Pancreas (tissue), 10 donors: ENCODE results near the gene BCAR3. TPM values are rescaled to one million over a fixed set of nuclear protein-coding genes. Genes with fewer than 3 reads are reported as not detected.
A peak's percentile ranks its signal among the peaks of the same experiment; 100 is the strongest.

Experiments used
- ATAC-seq, 4 donors: fragments of 200-7000 bp; cut with Tn5 transposase; one replicate each; pipeline versions ENCODE4 v1.8.0 to v1.9.1; 2020; ENCODE audit warnings: mild to moderate bottlenecking in 4 of 4, moderate library complexity in 4 of 4
- DNase-seq, 6 donors: peaks; one replicate each; pipeline ENCODE4 v3.0.0-alpha.2; 2020
- FAIRE-seq: peaks from 2 replicates; lab custom pipeline; 2012; peaks lifted over from hg19 to GRCh38; lab: Jason Lieb, UNC
- H3K27ac ChIP-seq, 4 donors: fragments of 200-600 bp; sonication (generic); 1 replicate in 3 of 4; 2 replicates in 1 of 4; pipeline versions ENCODE4 v1.5.0 to v1.8.0; 2020
- H3K27me3 ChIP-seq, 4 donors: fragments of 200-600 bp; one replicate each; pipeline ENCODE4 v1.8.0; 2021
- H3K36me3 ChIP-seq, 3 donors: fragments of 200-600 bp; sonication (generic) in 1 of 3; one replicate each; pipeline versions ENCODE4 v1.5.0 to v1.8.0; 2020 to 2021
- H3K4me1 ChIP-seq, 3 donors: fragments of 200-600 bp; one replicate each; pipeline ENCODE4 v1.8.0; 2021
- H3K4me3 ChIP-seq, 4 donors: fragments of 200-600 bp; sonication (generic) in 2 of 4; one replicate each; pipeline versions ENCODE4 v1.5.0 to v1.8.0; 2020 to 2021
- H3K9me3 ChIP-seq, 4 donors: fragments of 200-600 bp; one replicate each; pipeline ENCODE4 v1.8.0; 2021
- WGBS, 2 donors: extraction: QIAGEN DNeasy Blood & Tissue Kit; methylation state at CpG; one replicate each; pipeline ENCODE4 v1.1.7; 2013; 5-methylcytosine and 5-hydroxymethylcytosine counted together
- intact Hi-C, 3 donors: fragments of 100-400 bp; cut with DNase I; formaldehyde crosslinking; loops; one replicate each; pipeline versions ENCODE4 v1.11.1 to v1.14.2; 2022
- polyA plus RNA-seq, 2 donors: library from polyadenylated mRNA; stranded (reverse); fragments of 200-250 nt; gene quantifications; one replicate each; pipeline ENCODE4 v1.2.3, GENCODE V29; 2013
- total RNA-seq, 6 donors: library from RNA; stranded (reverse); fragmentation: NEBNext Ultra II Directional in 4 of 6; extraction: Animal tissue kit (Norgen Biotek cat#: 25700) in 4 of 6; gene quantifications; one replicate each; pipeline versions ENCODE4 v1.2.1 to v1.2.4, GENCODE V29; 2021 to 2023
- TF ChIP-seq, protein P1 (sequence below), 4 donors: fragments of 200-600 bp; sonication (generic) in 3 of 4; IDR thresholded peaks; one replicate each; pipeline versions ENCODE4 v1.5.0 to v1.8.0; 2021; ENCODE audit warnings: antibody characterized with exemption in 4 of 4
- donor health status: healthy with polysubstance abuse.
- donor health status: DM: no; HTN: no; CAD: no; lungs with moderate emphysema.
- donor health status: DM: no; HTN: no; CAD: no.
- donor health status: control.
- donor health status: control.
- donor health status: Bipolar disorder and iron deficiency.
- donor health status: DM: yes; HTN: yes; CAD: no.
- donor health status: DM: no; HTN: no; CAD: no.
- donor health status: DM: no; HTN: no; CAD: no.
- donor health status: DM: yes; HTN: yes; CAD: no.

The BCAR3 gene
- total and polyA plus RNA-seq, 8 donors, result 2.4 to 8.2 (median 4.9) TPM

DNA sequence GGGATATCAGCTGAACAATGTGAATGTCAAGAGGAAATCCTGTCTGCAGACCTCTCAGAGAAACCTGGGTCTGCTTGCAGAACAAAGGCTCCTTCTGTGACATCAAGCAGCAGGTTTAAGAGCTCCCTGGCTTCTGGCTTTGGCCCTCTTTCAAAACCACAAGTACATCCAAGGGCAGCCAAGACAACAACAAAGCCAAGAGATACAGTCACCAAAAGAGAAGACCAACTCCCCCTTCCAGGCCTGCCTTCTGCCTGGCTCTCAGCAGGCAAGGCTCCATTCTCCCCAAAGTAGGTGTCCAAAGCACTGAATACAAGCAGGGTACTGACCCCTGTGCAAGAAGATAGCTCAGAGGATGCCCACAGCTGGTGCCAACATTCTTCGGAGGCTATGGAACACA, 11.5 kb downstream of the BCAR3 start:
- FAIRE-seq (no peak), DNase-seq (no peak), ATAC-seq (peak in 3 of 4 donors; percentile 25 to 38 (median 28))
- no peak overlapping the region for H3K4me3 ChIP-seq
- WGBS, 2 donors, result 87 to 95% methylated on average over 1 of the region's 1 CpG
- no peaks in the 10 kb centered on the region for H3K27me3 ChIP-seq
- no peaks in the 10 kb centered on the region for H3K9me3 ChIP-seq
- intact Hi-C loops, result no loop called here
- TF ChIP-seq, protein P1, sequence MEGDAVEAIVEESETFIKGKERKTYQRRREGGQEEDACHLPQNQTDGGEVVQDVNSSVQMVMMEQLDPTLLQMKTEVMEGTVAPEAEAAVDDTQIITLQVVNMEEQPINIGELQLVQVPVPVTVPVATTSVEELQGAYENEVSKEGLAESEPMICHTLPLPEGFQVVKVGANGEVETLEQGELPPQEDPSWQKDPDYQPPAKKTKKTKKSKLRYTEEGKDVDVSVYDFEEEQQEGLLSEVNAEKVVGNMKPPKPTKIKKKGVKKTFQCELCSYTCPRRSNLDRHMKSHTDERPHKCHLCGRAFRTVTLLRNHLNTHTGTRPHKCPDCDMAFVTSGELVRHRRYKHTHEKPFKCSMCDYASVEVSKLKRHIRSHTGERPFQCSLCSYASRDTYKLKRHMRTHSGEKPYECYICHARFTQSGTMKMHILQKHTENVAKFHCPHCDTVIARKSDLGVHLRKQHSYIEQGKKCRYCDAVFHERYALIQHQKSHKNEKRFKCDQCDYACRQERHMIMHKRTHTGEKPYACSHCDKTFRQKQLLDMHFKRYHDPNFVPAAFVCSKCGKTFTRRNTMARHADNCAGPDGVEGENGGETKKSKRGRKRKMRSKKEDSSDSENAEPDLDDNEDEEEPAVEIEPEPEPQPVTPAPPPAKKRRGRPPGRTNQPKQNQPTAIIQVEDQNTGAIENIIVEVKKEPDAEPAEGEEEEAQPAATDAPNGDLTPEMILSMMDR (IDR thresholded peaks at IDR 0.05), result no peak
- no peaks in the 10 kb centered on the region for H3K36me3 ChIP-seq
- H3K4me1 ChIP-seq, result peaks cover 8 to 9% (median 9%) of the 10 kb centered on the region in 3 donors
- no peak overlapping the region for H3K27ac ChIP-seq

GRCh38 chr1:93669369-93669768, 12.3 kb downstream of the BCAR3 start:
- H3K27ac ChIP-seq, result no peak overlapping the region
- FAIRE-seq, result no peak
- no peak for DNase-seq
- TF ChIP-seq, protein P1 (IDR thresholded peaks at IDR 0.05), result no peak
- no peaks in the 10 kb centered on the region for H3K36me3 ChIP-seq
- ATAC-seq, result no peak
- WGBS, 2 donors, result 85 to 91% methylated on average over 4 of the region's 4 CpGs
- H3K4me1 ChIP-seq, result peaks cover 8 to 9% (median 9%) of the 10 kb centered on the region in 3 donors
- H3K27me3 ChIP-seq, result no peaks in the 10 kb centered on the region
- intact Hi-C loops, result no loop called here
- H3K9me3 ChIP-seq, result no peaks in the 10 kb centered on the region
- H3K4me3 ChIP-seq, result no peak overlapping the region

DNA sequence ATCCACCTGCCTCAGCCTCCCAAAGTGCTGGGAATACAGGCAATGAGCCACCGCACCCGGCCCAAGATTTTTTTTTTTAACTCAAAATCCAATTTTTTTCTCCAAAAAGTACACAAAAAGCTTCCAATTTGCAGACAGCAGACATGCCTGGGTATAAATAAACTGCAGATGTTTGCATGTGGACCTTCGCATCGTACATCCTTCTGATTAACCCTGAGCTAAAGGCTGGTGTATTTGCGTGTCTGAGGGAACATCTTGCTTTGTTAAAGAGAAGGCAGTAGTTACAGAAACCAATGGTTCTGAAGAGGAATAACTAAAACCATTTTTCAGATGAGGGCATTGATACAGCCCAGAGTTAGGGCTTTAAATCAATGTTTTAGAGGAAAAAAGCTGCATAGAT, 12.7 kb downstream of the BCAR3 start:
- DNase-seq, result no peak
- 91 to 93% methylated on average over 5 of the region's 5 CpGs for WGBS, 2 donors
- no peak for FAIRE-seq
- no peaks in the 10 kb centered on the region for H3K9me3 ChIP-seq
- intact Hi-C loops, result no loop called here
- no peak for ATAC-seq
- H3K4me3 ChIP-seq, result no peak overlapping the region
- H3K36me3 ChIP-seq, result no peaks in the 10 kb centered on the region
- no peaks in the 10 kb centered on the region for H3K27me3 ChIP-seq
- no peak overlapping the region for H3K27ac ChIP-seq
- TF ChIP-seq, protein P1 (IDR thresholded peaks at IDR 0.05), result no peak
- H3K4me1 ChIP-seq, result peaks cover 8 to 9% (median 9%) of the 10 kb centered on the region in 3 donors

- FAIRE-seq, result no peak
- no peak overlapping the region for H3K27ac ChIP-seq
Observed at GRCh38 chr1:93668121-93668520, 13.5 kb downstream of the BCAR3 start.

GRCh38 chr1:93667642-93668041, 14.0 kb downstream of the BCAR3 start:
- DNase-seq (no peak), FAIRE-seq (no peak)
- WGBS, 2 donors, result 89 to 93% methylated on average over 4 of the region's 4 CpGs

More at GRCh38 chr1:93668121-93668520, 13.5 kb downstream of the BCAR3 start:
- Histone ChIP-seq H3K36me3 (no peaks in the 10 kb centered on the region), H3K27me3 (no peaks in the 10 kb centered on the region), H3K4me1 (peaks cover 7 to 9% (median 8%) of the 10 kb centered on the region in 3 donors), H3K9me3 (no peaks in the 10 kb centered on the region), H3K4me3 (no peak overlapping the region)
- intact Hi-C loops, result no loop called here
- TF ChIP-seq, protein P1 (IDR thresholded peaks at IDR 0.05), result no peak
- no peak for DNase-seq
- ATAC-seq, result no peak
- WGBS, 2 donors, result 94 to 95% methylated on average over 5 of the region's 5 CpGs

More at GRCh38 chr1:93667642-93668041, 14.0 kb downstream of the BCAR3 start:
- no peak overlapping the region for H3K4me3 ChIP-seq
- H3K27me3 ChIP-seq, result no peaks in the 10 kb centered on the region
- intact Hi-C loops, result no loop called here
- H3K27ac ChIP-seq, result no peak overlapping the region
- peaks cover 2 to 9% (median 4%) of the 10 kb centered on the region in 3 donors for H3K4me1 ChIP-seq
- TF ChIP-seq, protein P1 (IDR thresholded peaks at IDR 0.05), result no peak
- no peak for ATAC-seq
- no peaks in the 10 kb centered on the region for H3K9me3 ChIP-seq
- no peaks in the 10 kb centered on the region for H3K36me3 ChIP-seq
